Measurements from ENCODE around the gene BCAR3. TPM values are rescaled to one million over a fixed set of nuclear protein-coding genes. Genes with fewer than 3 reads are reported as not detected.

Gene BCAR3
- total and polyA plus RNA-seq, 2 of the 4 experiments (the other 2 are of a cell fraction): 41.4 to 46.4 TPM

- CTCF ChIA-PET: interaction anchor here (0.6 kb wide), 1 partner anchor 629 kb away, joined by 3 read pairs; no protein-coding TSS in a partner anchor
- Histone ChIP-seq H4K20me1 (ENCODE audit: insufficient read depth, low read length) (no peaks in the 10 kb centered on the region), H4K5ac (ENCODE audit: low read depth, low read length) (no peak overlapping the region), H3K4ac (ENCODE audit: low read depth, low read length) (peak overlapping the region; percentile 75), H3K9ac (ENCODE audit: low read depth, low read length) (no peak overlapping the region), H4K8ac (ENCODE audit: low read depth in 2 of 2, low read length in 2 of 2) (peak overlapping the region in 1 of 2 experiments; percentile 24; a peak in 2 of 4 replicates), H3K9me1 (ENCODE audit: insufficient read depth, low read length) (peaks cover 27% of the 10 kb centered on the region), H3K23ac (ENCODE audit: low read depth, low read length) (no peak overlapping the region), H3K27me3 (ENCODE audit: control insufficient read depth, insufficient read depth, low read length) (no peaks in the 10 kb centered on the region), H3K27ac (ENCODE audit: insufficient read depth, low read length) (no peak overlapping the region), H2AFZ (replicated peaks; ENCODE audit: low read length, poor library complexity) (no peak overlapping the region), H4K91ac (ENCODE audit: insufficient read depth, low read depth, low read length) (no peak overlapping the region; the same call in 1 of the 2 replicates), H2AK9ac (replicated peaks; ENCODE audit: low read depth, low read length, poor library complexity) (no peak overlapping the region), H3K79me1 (ENCODE audit: low read depth in 1 of 2, low read length in 2 of 2) (peaks cover 8 to 16% of the 10 kb centered on the region in 2 experiments; a peak in 2 of 4 replicates), H2BK120ac (ENCODE audit: low read depth, low read length) (peak overlapping the region; percentile 65), H2BK20ac (ENCODE audit: low read depth, low read length) (peak overlapping the region; percentile 72), H2BK5ac (ENCODE audit: low read depth, low read length, poor library complexity, severe bottlenecking) (peak overlapping the region; percentile 53), H3K18ac (ENCODE audit: low read depth, low read length) (peak overlapping the region; percentile 23; the same call in 1 of the 2 replicates), H3K4me2 (ENCODE audit: low read depth, low read length) (no peak overlapping the region), H3K9me3 (ENCODE audit: control insufficient read depth, insufficient read depth, low read length) (no peaks in the 10 kb centered on the region), H3K56ac (ENCODE audit: extremely low read depth, insufficient read depth, low read length) (no peak overlapping the region), H2AK5ac (ENCODE audit: low read depth, low read length) (peak overlapping the region; percentile 77), H3K4me1 (ENCODE audit: control insufficient read depth, insufficient read depth, low read length) (peaks cover 21% of the 10 kb centered on the region), H3K4me3 (ENCODE audit: insufficient read depth, low read depth, low read length) (no peak overlapping the region), H3K36me3 (ENCODE audit: control insufficient read depth, insufficient read depth, low read length) (no peaks in the 10 kb centered on the region), H2BK15ac (ENCODE audit: low read depth, low read length) (peak overlapping the region; percentile 51; the same call in 2 of the 3 replicates), H3K14ac (replicated peaks; ENCODE audit: low read depth, low read length) (0 out of 2 replicates have a peak overlapping the region, but pooled peaks have one; percentile 25)
- dilution Hi-C loops (cut with HindIII; ENCODE audit: low sequenced_read_pairs, unreplicated experiment) (no loop called here), in situ Hi-C loops (cut with MboI; ENCODE audit: low sequenced_read_pairs) (no loop called here), intact Hi-C loops (cut with micrococcal nuclease) (no loop called here)
- ATAC-seq (ENCODE audit: low read depth): no peak
- POLR2A ChIA-PET (ENCODE audit: unreplicated experiment): no interaction called here
- no TSS peak for BruUV-seq (replicated peaks)
- TF ChIP-seq POLR2A (IDR thresholded peaks at IDR 0.05; ENCODE audit: low read depth, low read length): no peak
- TF ChIP-seq CHD1 (IDR thresholded peaks at IDR 0.05; ENCODE audit: low read depth, low read length): no peak
- TF ChIP-seq RAD21 (IDR thresholded peaks at IDR 0.05; ENCODE audit: low read length): no peak
- no peak for TF ChIP-seq MXI1 (IDR thresholded peaks at IDR 0.05; ENCODE audit: borderline replicate concordance, low read depth, low read length)
- no peak for TF ChIP-seq ELK1 (IDR thresholded peaks at IDR 0.05; ENCODE audit: borderline replicate concordance, low read depth, low read length)
- 100% methylated on average over 1 of the region's 2 CpGs; no CpG with 5 or more reads in 1 of the 2 experiments for WGBS, 2 experiments (ENCODE audit: extremely low coverage in 2 of 2, insufficient read length in 1 of 2)
- no peak for DNase-seq
These were observed 22.4 kb upstream of the BCAR3 start for GRCh38 chr1:93704052-93704451.

Measured in IMR-90 (cell line).